Stimulated activated CD8-positive, alpha-beta memory T cell treated with anti-CD3 and anti-CD28 coated beads, Interleukin-7, amount 100 ng/mL, for 48 hours (primary cell): Measurements from ENCODE around the gene MYPOP.
A peak's percentile ranks its signal among the peaks of the same experiment; 100 is the strongest.

Experiments
- DNase-seq, 2 donors: peaks; one replicate each; pipeline ENCODE4 v3.0.0-alpha.2; 2020; ENCODE audit warnings: low read depth in 1 of 2; ENCODE audit errors: extremely low read depth in 1 of 2

MYPOP gene, protein sequence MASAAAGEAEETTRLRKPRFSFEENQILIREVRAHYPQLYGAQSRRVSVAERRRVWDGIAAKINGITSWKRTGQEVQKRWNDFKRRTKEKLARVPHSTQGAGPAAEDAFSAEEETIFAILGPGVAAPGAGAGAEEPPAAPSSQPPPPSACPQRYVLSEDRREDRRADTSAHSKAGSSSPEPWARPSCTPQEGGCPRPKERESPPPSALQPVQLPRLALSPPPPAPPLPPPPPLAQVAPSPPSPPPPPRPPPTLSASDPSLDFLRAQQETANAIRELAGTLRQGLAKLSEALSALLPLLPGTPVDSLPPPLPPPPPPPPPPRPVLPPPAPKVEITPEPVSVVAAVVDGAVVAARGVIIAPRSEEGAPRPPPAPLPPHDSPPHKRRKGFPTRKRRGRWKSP

DNA sequence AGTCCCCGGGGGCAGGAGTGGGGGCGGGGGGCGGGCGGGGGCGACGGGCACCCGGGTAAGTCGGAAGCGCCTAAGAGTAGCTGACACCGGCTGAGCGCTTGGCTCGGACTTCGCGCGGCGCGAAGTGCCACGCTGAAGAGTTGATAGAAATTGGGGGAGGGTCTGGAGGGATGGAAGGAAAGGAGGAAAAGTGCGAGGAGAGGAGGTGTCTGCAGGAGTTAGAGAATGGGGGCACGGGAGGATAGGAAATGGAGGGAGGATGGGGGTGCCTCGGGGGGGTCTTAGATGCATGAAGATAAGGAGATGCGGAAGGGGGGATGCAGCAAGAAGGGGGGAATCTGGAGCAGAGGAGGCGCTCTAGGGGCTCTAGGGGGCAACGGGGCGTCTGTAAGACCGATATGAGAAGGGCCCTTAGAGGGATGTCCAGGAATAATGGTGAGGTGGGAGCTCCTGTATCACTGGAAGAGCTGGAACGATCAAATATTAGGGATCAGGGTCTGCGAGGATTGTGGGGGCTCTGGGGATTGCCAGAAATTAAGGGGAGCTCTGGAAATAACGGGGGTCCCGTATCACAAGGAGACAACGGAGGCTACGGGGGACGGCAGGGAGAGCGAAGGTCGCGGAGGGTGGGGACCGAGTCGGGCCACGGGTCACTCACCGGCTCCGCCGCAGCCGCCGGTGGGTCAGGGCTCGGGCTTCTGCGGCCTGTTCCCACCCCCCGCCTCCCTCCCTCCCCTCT is at the start of gene MYPOP:
TSS of gene MYPOP (minus strand) at position 702 of the 739 bp plus-strand sequence. CDS start 840 bp downstream, outside the sequence.
- no peak for DNase-seq

DNA sequence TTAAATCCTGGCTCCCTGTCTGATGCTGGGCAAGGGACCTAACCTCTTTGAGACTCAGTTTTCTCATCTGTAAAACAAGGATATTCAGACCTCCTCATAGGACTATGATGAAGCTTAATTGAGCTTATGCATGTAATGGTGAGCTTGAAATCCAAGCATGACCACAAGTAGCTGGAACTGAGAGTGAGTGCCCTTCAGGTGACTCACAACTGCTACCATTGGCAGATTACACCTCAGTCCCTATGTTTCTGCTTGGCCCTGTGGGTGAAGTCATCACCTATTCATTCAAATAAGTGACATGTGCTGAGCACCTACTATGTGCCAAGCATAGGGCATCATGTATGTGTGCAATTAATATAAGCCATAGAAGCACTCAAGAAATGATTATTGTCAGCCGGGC is 45.5 kb upstream of the MYPOP start:
- no peak for DNase-seq

DNA sequence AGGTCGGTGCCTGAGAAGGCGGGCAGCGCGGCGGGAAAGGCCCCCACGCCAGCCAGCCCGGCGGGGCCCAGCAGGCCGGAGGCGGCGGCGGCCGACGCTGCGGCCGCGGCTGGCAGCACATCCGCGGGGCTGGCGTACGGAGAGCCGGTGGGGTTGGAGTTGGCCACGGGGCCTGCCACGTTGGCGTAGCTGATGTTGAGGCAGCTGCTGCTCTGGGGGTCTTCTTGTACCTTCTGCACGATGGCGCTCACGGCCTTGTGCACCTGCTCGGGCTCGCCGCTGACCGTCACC is 38.0 kb upstream of the MYPOP start:
- no peak for DNase-seq

DNA sequence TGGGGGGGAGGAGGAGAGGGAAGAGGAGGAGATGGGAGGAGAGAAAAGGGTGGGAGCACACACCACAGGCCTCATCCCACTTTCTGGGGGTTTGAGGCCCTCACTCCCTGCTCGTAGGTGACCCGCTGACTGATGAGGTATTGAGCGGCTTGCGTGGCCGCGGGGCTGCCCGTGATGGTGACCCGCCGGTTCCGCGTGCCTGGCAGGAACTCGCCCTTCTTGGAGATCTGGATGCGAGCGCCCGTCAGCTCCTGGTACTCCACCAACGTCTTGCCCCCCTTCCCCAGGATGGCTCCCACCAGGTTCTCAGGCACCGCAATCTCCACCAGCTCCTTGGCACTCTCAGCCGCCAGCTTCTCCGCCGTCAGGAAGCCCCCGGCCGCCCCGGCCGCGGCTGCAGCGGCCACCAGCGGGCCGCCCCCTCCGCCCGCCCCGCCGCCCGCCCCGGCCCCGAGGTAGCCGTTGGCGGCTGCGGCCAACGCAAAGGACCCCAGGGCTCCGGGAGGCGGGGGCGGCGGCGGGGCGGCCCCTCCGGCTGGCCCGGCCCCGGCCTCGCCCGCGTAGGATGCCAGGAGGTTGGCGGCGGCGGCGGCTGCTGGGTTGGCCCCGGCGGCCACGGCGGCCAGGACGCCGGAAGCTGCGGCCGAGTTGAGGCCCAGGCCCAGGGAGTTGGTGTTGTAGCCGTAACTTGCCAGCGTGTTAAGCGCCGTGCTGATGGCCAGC is 37.5 kb upstream of the MYPOP start:
- no peak for DNase-seq

DNA sequence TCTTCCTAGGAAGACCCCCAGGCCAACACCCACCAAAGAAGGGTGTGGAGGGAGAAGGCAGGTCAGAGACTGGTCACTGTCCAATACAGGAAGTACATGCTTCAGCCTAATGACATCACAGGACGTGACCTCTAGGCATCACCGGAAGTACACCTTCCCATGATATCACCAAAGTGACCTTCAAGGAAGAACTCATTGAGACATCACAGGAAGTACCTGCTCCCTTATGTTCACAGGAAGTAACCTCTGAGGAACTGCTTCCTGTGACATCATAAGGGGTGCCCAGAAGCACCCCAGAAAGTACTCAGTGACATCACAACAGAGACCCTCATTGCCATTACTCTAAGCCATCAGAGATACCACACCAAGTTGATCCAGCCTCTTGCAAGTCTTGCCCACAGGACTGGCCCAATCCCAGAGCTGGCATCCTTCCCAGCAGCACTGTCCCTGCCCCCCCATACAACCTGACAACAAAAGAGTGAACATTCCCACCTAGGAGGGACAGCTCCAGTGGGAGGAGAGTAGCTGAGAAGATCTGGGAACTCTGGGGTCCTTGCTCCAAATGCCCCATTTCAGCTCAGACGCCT is 36.4 kb upstream of the MYPOP start:
- no peak for DNase-seq

DNA sequence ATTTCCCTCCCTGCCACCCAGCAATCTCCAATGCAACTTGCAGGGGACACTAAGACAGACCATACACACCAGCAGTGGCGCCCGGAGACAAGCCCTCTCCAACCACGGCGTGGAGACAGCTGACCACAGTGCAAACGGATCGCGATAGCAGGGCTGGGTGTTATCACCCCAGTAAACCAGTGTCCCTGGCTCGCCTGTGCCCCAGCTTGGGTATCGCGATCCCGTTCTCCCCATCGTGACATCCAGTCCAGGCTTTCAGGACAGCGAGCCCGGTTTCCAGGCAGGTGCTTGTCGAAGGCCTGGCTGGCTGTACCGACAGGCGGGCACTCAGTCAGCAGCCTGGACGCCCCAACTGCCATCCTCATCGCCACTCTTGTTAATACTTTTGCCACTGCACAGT is 32.9 kb upstream of the MYPOP start:
- DNase-seq, result no peak

DNA sequence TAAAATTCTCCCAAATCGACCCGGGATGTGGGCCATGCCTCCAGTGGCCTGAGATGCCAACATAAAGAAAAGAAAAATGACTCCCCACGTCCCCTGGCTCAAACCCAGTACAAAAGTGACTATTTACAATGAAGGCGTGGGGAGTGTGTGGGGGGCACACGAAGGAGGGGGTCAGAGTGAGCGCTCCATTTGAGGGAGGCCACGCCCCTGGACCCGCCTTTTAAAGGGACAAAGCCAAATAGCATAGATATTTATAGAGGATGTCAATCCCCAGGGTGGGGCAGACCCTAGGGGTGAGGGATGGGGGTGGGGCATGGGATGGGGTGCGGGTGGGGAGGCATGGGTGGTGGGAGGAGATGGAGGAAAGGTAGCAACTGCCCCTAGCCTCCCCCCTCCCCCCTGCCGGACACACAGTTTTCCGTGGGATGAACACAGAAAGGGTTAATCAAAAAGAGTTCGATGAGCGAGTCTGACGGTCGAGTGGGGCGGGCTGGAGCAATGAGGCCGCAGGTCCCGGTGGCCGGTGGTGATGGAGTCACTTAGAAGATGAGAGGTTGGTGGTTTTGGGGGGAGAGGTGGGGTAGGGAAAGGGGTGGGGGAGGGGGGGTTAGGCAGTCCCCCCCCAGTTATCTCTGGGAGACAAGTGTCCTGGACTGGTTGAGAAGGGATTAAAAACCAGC is 32.3 kb upstream of the MYPOP start:
- no peak for DNase-seq

DNA sequence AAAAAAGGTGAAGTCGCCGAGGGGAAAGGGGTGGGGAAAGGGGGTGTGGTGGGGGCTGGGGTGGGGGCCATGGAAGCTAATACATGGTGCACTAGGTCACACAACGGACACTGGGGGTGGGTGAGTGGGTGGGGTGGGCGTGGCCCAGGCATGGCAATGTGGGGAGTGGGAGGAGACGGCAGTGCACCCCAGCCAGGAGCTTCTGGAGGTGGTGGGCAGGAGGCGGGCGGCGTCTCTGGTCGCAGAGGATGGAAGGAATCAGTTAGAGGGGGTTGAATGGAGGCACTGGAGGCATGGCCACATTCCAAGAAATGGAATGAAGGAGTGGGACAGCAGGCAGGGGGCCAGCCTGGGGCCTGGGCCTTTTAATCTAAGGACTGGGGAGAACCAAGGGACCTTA is 31.3 kb upstream of the MYPOP start:
- DNase-seq, result no peak

DNA sequence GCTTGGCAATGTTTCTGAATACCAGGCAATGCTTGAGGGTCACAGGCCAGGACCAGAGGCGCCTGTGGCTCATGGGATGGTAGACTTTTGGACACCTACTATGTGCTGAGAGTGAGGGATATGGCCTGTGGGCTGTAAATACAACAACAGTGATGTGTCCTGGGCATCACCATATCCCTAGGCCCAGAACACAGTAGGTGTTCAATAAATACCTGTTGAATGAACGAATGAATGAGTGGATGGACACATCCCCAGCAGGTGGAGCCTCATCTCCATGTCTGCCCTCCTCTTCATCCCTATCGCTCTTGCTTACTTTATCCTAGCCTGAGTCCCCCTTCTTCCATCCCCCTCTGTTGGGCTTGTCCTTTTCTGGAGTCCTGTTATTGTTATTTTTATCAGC is 28.6 kb upstream of the MYPOP start:
- no peak for DNase-seq

DNA sequence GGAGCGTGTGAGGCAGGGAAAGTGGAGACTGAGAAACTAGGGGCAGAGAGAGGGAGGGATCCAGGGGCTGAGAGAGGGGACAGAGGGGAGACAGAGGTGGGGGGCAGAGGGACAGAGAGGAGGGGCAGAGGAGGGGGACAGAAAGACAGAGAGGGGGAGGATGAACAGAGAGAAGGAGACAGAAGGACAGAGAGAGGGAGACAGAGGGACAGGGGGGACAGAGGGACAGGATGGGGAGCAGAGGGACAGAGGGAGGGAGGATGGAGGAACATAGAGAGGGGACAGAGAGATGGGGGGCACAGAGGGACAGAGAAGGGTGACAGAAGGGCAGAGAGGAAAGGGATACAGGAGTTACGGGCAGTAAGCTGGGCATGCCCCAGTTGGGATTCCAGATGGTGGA is 26.8 kb upstream of the MYPOP start:
- DNase-seq, result no peak

DNA sequence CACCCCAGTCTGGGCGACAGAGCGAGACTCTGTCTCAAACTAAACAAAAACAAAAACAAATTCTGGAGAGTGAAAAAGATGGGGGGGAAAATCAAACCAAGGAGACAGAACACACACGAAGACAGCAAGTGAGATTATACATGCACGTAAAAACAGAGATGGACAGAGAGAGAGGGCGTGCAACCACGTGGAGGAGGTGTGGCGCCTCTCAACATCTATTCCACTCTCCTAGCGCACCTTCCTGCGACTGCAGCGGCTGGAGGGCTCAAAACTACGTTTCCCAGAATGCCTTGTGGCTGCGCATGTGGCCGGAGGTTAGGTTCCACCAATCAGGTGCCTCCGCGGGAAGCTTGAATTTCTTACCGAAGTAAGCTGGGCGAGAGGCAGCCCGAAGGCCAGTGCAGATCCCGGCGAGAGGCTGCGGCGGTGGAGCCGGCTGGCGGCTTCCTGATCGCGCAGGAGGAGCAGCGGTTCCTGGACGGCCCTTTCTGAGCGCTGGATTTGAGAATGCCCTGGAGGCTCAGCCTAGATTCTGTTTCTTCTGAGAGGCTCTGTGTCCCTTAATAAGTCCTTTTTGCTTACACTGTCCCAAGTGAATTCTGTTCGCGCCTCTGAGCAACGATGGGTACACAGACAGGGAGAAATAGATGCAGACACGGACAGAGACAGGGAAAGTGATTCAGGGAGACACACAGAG is 25.3 kb upstream of the MYPOP start:
- DNase-seq, result peak; percentile 56 to 84

DNA sequence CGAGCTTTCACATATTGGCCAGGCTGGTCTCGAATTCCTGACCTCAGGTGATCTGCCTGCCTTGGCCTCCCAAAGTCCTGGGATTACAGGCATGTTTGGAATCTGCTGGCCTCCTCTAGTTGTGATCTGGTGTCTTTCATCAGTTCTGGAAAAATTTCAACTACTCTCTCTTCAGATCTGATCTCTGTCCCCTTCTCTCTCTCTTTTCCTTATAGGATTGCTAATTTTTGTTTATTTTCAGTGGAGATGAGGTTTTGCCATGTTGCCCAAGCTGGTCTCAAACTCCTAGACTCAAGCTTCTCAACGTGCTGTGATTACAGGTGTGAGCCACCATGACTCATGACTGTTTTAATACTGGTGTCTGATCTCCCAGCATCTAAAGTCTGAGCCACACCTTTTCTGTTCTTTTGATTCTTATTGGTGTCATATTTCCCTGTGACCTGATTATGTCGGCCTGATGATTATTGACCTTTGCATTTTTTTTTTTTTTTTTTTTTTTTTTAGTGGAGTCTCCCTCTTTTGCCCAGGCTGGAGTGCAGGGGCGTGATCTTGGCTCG is 22.6 kb upstream of the MYPOP start:
- DNase-seq, result no peak

DNA sequence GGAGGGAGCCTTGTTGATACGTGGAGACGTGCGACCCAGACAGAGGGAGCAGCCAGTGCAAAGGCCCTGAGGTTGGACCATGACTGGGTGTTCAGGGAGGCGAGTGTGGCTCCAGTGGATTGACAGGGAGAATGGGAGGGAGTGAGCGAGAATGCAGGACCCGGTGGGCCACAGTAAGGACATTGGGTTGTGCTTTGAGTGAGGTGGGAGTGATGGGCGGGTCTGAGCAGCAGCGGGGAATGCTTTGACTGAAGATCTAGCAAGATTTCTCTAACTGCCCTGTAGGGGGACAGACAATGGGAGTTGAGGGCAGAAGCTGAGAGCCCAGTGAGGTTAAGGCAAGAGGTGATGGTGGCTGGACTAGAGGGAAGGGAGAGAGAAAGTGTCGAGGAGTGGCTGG is 19.9 kb upstream of the MYPOP start:
- no peak for DNase-seq

DNA sequence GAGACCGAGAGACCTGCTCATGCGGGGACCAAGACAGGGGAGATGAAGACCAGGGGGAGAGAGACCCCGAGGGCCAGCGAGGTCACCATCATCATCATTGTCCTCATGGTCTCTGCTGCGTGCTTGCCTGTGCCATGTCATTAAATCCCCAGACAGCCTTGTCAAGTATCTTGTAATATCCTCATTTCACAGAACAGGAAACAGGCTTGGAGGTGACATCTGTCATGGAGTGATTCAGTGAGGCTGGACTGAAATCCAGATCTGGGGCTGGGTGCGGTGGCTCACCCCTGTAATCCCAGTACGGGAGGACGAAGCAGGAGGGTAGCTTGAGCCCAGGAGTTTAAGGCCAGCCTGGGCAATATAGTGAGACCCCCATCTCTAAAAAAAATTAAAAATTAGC is 18.0 kb upstream of the MYPOP start:
- no peak for DNase-seq

DNA sequence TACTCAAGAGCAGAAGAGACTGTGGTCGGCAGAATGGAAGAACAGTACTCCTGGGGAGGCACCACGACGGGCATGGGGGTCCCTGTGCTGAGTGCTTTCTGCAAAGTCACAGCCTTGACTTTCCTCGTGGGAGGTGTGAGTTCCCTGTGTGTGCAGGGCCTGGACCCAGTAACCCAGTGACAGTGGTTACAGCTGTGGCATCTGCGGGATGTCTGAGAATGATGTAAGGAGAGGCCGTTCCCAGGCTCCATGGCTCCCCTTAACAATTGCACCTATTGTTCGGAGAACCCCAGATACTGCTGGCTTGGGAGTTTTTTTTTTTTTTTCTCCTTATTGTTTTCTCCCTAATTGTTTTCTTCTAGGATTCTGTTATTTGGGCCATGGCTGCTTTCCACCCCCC is 17.3 kb upstream of the MYPOP start:
- no peak for DNase-seq

DNA sequence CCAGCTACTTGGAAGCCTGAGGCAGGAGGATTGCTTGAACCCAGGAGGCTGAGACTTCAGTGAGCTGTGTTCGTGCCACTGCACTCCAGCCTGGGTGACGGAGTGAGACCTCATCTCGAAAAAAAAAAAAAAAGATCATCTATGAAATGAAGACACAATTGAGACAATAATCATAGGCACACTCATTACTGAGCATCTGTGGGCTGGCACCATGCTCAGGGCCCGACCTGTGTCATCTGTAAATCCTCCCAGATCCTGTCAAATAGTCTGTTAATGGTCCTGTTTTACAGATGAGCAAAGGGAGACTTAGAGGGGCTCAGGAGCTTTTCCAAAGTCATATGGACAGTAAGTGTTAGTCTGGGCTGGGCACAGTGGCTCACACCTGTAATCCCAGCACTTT is 16.3 kb upstream of the MYPOP start:
- no peak for DNase-seq

DNA sequence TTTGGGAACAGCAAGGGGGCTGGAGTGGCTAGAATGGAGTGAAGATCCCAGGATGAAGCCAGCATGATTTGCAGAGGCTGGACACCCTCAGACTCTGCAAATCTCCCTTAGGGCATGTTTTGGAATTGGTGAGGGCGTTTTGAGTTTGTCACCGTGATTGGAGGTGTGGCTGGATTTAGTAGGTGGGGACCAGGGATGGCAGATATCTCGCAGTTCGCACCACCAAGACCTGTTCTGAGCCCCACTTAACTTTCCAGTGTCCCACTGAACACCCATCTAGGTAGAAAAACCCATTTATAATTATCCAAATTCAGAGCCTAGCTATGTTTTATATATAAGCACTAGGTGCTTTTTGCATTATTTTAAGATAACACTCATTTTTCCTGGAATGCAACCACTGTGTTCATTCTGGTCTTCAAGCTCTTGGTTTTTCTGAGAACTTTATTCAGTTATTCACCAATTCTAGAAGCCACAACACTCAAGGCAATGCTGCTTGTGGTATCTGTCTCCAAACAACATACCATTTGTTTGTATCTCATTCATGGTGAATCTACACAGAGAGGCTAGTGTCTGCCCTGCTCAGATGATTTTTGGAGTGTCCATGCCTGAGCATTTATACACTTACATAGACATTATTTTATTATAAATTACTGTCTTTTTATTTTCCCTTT is 15.1 kb upstream of the MYPOP start:
- DNase-seq, result no peak

DNA sequence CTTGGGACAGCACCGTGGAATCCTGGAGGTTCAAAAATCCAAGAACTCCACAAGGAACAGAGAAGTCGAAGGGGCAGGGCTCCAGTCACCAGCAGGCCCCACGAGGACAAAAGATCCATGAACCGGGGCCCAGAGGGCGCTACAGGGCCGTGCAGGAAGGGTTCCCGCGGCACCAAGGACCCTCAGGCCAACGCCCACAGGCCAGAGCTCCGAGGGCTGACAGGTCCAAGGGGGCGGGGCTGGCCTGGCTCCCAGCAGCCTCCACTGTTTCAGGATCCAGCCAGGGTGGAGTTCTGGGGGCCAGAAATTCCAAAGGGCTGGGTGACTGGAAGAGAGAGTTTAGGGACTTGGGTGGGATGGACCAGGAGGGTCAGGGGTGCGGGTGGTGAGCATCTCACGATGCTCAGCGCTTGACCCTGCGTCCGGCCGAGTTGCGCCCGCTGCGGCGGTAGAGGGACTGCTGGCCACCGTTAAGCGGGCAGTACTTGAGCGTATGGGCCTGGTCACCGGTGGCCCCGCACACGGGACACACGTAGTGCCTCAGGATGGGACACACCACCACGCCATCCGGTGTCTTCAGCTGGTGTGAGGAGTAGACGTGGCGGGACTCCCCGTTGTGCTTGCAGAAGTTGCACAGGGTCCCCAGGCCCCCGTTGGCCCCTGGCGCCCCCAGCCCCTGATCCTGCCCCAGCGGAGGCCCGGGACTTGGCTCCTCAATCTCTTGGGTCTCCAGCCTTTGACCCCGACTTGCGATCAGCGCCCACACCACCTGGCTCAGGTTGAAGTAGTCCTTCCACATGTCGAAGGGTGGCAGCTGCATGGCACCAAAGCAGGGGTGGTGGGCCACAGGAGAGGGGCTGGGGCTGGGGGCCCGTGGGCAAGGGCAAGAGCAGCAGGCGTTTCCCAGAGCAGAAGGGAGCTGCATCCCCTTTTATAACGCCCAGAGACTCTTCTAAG is 11.7 kb upstream of the MYPOP start, which contains the start of gene NANOS2:
TSS of gene NANOS2 (minus strand) at position 905 of the 957 bp plus-strand sequence. CDS start at position 820, 85 bp downstream.
- DNase-seq, result no peak
